ENCODE measurements around the gene ARL8A. TPM values are rescaled to one million over a fixed set of nuclear protein-coding genes. Genes with fewer than 3 reads are reported as not detected.
A peak's percentile ranks its signal among the peaks of the same experiment; 100 is the strongest.

The ARL8A gene
- total and polyA plus RNA-seq, 2 experiments from 2014 or later = 30.3 to 32.7 TPM

DNA sequence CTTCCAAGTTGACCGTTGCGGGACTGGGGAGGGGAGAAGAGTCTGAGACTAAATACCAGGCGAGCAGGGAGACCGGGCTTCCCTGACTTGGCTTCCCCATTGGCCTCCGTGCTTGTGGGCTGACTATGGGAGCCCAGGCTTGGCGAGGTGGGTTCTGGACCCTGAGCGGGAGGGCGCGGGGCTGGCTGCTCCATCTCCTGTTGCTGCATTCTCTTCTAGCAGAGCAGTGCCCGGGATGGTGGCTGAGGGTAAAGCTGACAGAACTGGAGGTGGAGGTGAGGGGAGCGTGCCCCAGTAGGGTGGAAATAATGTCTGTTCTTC lies 49.8 kb upstream of the ARL8A start:
- Histone ChIP-seq H3K79me2 (replicated peaks; ENCODE audit: insufficient read depth) (no peaks in the 10 kb centered on the region), H3K4me2 (peak overlapping the region; percentile 82), H3K9me2 (ENCODE audit: insufficient read depth) (no peaks in the 10 kb centered on the region), H4K20me1 (replicated peaks; ENCODE audit: insufficient read depth) (no peaks in the 10 kb centered on the region), H3F3A (replicated peaks; ENCODE audit: low read depth) (0 out of 2 replicates have a peak, but pooled peaks cover 2% of the 10 kb centered on the region), H3K36me3 (ENCODE audit: insufficient read depth) (no peaks in the 10 kb centered on the region), H3K27ac (ENCODE audit: low read depth) (no peak overlapping the region), H3K27me3 (ENCODE audit: insufficient read depth) (peaks cover 34% of the 10 kb centered on the region), H3K4me1 (ENCODE audit: insufficient read depth) (peaks cover 4% of the 10 kb centered on the region; the same call in 1 of the 2 replicates), H3K4me3 (peak overlapping the region; percentile 57), H2AFZ (no peak overlapping the region)
- peaks cover 31% of the 10 kb centered on the region for H3K27me3 Mint-ChIP-seq (ENCODE audit: insufficient read depth, low read depth, poor library complexity)
- peaks cover 3% of the 10 kb centered on the region; the same call in 1 of the 3 replicates for H3K4me1 Mint-ChIP-seq
- peak; percentile 7 for ATAC-seq
- DNase-seq (ENCODE audit: low spot score) = peak; percentile 16
- TF ChIP-seq NANOG (IDR thresholded peaks at IDR 0.05; ENCODE audit: borderline replicate concordance) (no peak), JUNB (IDR thresholded peaks at IDR 0.05; ENCODE audit: unreplicated experiment) (no peak), ZNF331 (CRISPR knock-in tag; IDR thresholded peaks at IDR 0.05; ENCODE audit: low read depth) (no peak), EZH2phosphoT487 (IDR thresholded peaks at IDR 0.05; ENCODE audit: unreplicated experiment) (no peak)
- peak overlapping the region; percentile 51 for H3K4me3 Mint-ChIP-seq
- H3K36me3 Mint-ChIP-seq (ENCODE audit: low read depth) = no peaks in the 10 kb centered on the region
- H3K27ac Mint-ChIP-seq = no peak overlapping the region
- H3K9me3 Mint-ChIP-seq = 0 out of 3 replicates have a peak, but pooled peaks cover 3% of the 10 kb centered on the region

DNA sequence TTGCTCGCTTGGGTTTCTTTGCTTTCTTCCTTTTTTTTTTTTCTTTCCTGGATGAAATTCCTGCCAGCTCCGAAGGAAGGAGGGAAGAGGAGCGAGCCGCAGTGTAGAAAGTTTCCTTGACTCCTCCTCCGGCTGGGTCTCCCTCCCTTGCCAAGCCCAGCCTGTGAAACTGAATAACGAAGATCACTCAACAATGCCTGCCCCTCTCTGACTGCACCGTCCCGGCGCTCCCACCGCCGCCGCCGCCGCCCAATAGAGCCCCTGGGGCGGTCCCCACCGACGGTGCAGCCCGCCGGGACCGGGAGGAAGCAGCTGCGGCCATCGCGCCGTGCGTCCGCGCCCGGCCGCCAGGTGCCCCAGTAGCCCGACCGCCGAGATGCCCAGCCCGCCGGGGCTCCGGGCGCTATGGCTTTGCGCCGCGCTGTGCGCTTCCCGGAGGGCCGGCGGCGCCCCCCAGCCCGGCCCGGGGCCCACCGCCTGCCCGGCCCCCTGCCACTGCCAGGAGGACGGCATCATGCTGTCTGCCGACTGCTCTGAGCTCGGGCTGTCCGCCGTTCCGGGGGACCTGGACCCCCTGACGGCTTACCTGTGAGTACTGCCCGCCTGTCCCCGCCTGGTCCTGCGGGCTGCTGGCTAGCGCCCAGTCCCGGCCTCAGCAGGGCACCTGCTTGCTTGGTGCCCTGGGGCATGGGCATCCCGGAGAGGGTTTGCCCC lies 49.2 kb upstream of the ARL8A start, which contains the start of gene LGR6:
TSS of gene LGR6 (plus strand) at position 186 of the 714 bp plus-strand sequence. CDS start at position 377, 191 bp downstream.
- peaks cover 3% of the 10 kb centered on the region; the same call in 1 of the 3 replicates for H3K4me1 Mint-ChIP-seq
- DNase-seq (ENCODE audit: low spot score) = peak; percentile 64
- no peak within 1 kb of the TSS for H3K27ac ChIP-seq (ENCODE audit: low read depth)
- no peaks in the 10 kb centered on the region for H3K36me3 ChIP-seq (ENCODE audit: insufficient read depth)
- H3F3A ChIP-seq (replicated peaks; ENCODE audit: low read depth) = 0 out of 2 replicates have a peak, but pooled peaks cover 2% of the 10 kb centered on the region
- peak within 1 kb of the TSS; percentile 57 for H3K4me3 ChIP-seq
- ATAC-seq = peak; percentile 55
- no peaks in the 10 kb centered on the region for H3K36me3 Mint-ChIP-seq (ENCODE audit: low read depth)
- 0 out of 2 replicates have a peak within 1 kb of the TSS, but pooled peaks have one; percentile 80 for H2AFZ ChIP-seq
- H3K27me3 Mint-ChIP-seq (ENCODE audit: insufficient read depth, low read depth, poor library complexity) = peaks cover 31% of the 10 kb centered on the region
- H3K4me1 ChIP-seq (ENCODE audit: insufficient read depth) = peaks cover 4% of the 10 kb centered on the region; the same call in 1 of the 2 replicates
- no peaks in the 10 kb centered on the region for H3K9me2 ChIP-seq (ENCODE audit: insufficient read depth)
- H3K79me2 ChIP-seq (replicated peaks; ENCODE audit: insufficient read depth) = no peaks in the 10 kb centered on the region
- H3K4me3 Mint-ChIP-seq = peak within 1 kb of the TSS; percentile 75
- H3K4me2 ChIP-seq = peak within 1 kb of the TSS; percentile 82
- peaks cover 34% of the 10 kb centered on the region for H3K27me3 ChIP-seq (ENCODE audit: insufficient read depth)
- 0 out of 3 replicates have a peak, but pooled peaks cover 3% of the 10 kb centered on the region for H3K9me3 Mint-ChIP-seq
- H4K20me1 ChIP-seq (replicated peaks; ENCODE audit: insufficient read depth) = no peaks in the 10 kb centered on the region
- no peak within 1 kb of the TSS for H3K27ac Mint-ChIP-seq
- TF ChIP-seq, protein P1, sequence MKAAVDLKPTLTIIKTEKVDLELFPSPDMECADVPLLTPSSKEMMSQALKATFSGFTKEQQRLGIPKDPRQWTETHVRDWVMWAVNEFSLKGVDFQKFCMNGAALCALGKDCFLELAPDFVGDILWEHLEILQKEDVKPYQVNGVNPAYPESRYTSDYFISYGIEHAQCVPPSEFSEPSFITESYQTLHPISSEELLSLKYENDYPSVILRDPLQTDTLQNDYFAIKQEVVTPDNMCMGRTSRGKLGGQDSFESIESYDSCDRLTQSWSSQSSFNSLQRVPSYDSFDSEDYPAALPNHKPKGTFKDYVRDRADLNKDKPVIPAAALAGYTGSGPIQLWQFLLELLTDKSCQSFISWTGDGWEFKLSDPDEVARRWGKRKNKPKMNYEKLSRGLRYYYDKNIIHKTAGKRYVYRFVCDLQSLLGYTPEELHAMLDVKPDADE (IDR thresholded peaks at IDR 0.05) = no peak
- TF ChIP-seq, protein P2, sequence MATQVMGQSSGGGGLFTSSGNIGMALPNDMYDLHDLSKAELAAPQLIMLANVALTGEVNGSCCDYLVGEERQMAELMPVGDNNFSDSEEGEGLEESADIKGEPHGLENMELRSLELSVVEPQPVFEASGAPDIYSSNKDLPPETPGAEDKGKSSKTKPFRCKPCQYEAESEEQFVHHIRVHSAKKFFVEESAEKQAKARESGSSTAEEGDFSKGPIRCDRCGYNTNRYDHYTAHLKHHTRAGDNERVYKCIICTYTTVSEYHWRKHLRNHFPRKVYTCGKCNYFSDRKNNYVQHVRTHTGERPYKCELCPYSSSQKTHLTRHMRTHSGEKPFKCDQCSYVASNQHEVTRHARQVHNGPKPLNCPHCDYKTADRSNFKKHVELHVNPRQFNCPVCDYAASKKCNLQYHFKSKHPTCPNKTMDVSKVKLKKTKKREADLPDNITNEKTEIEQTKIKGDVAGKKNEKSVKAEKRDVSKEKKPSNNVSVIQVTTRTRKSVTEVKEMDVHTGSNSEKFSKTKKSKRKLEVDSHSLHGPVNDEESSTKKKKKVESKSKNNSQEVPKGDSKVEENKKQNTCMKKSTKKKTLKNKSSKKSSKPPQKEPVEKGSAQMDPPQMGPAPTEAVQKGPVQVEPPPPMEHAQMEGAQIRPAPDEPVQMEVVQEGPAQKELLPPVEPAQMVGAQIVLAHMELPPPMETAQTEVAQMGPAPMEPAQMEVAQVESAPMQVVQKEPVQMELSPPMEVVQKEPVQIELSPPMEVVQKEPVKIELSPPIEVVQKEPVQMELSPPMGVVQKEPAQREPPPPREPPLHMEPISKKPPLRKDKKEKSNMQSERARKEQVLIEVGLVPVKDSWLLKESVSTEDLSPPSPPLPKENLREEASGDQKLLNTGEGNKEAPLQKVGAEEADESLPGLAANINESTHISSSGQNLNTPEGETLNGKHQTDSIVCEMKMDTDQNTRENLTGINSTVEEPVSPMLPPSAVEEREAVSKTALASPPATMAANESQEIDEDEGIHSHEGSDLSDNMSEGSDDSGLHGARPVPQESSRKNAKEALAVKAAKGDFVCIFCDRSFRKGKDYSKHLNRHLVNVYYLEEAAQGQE (IDR thresholded peaks at IDR 0.05; ENCODE audit: unreplicated experiment) = no peak
- TF ChIP-seq, protein P3, sequence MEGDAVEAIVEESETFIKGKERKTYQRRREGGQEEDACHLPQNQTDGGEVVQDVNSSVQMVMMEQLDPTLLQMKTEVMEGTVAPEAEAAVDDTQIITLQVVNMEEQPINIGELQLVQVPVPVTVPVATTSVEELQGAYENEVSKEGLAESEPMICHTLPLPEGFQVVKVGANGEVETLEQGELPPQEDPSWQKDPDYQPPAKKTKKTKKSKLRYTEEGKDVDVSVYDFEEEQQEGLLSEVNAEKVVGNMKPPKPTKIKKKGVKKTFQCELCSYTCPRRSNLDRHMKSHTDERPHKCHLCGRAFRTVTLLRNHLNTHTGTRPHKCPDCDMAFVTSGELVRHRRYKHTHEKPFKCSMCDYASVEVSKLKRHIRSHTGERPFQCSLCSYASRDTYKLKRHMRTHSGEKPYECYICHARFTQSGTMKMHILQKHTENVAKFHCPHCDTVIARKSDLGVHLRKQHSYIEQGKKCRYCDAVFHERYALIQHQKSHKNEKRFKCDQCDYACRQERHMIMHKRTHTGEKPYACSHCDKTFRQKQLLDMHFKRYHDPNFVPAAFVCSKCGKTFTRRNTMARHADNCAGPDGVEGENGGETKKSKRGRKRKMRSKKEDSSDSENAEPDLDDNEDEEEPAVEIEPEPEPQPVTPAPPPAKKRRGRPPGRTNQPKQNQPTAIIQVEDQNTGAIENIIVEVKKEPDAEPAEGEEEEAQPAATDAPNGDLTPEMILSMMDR (conservative IDR thresholded peaks at IDR 0.05; ENCODE audit: low read depth in 2 of 2) = no peak; a peak in 1 of 4 replicates
- TF ChIP-seq STAT1 (IDR thresholded peaks at IDR 0.05; ENCODE audit: unreplicated experiment) = no peak
- no peak for TF ChIP-seq ZNF114 (CRISPR knock-in tag; IDR thresholded peaks at IDR 0.05)
- no peak for TF ChIP-seq EZH2phosphoT487 (IDR thresholded peaks at IDR 0.05; ENCODE audit: unreplicated experiment)
- no peak for TF ChIP-seq ZNF331 (CRISPR knock-in tag; IDR thresholded peaks at IDR 0.05; ENCODE audit: low read depth)
- no peak for TF ChIP-seq NANOG (IDR thresholded peaks at IDR 0.05; ENCODE audit: borderline replicate concordance)
- TF ChIP-seq POLR2AphosphoS5 (IDR thresholded peaks at IDR 0.05; ENCODE audit: low read depth) = no peak
- TF ChIP-seq JUNB (IDR thresholded peaks at IDR 0.05; ENCODE audit: unreplicated experiment) = no peak
- TF ChIP-seq EZH2 (IDR thresholded peaks at IDR 0.05; ENCODE audit: low read depth, unreplicated experiment) = no peak
- no peak for TF ChIP-seq CREB1 (CRISPR knock-in tag; IDR thresholded peaks at IDR 0.05; ENCODE audit: low read depth)
